NCI-H524 treated with DMSO at 0.1 percent for 48 hours (cell line): ENCODE measurements around the gene STRA8.
A peak's percentile ranks its signal among the peaks of the same experiment; 100 is the strongest.

Source experiments
- DNase-seq: peaks from one replicate; lab custom pipeline; 2025; lab: John Stamatoyannopoulos, UW

STRA8 gene

GRCh38 chr7:135269921-135270320 is 36.3 kb downstream of the STRA8 start:
- DNase-seq, result no peak

- no peak for DNase-seq
Observed at GRCh38 chr7:135270577-135271254, 37.1 kb downstream of the STRA8 start.

GRCh38 chr7:135271255-135271615 is 37.6 kb downstream of the STRA8 start:
- DNase-seq, result no peak

- DNase-seq, result no peak
Observed at GRCh38 chr7:135272303-135272702, 38.7 kb downstream of the STRA8 start.

- no peak for DNase-seq
Observed at GRCh38 chr7:135273581-135273980, 39.9 kb downstream of the STRA8 start.

GRCh38 chr7:135274495-135275268 is 41.0 kb downstream of the STRA8 start:
- peak; percentile 28 for DNase-seq

- no peak for DNase-seq
Observed at GRCh38 chr7:135275971-135276580, 42.4 kb downstream of the STRA8 start.

- no peak for DNase-seq
Observed at GRCh38 chr7:135277161-135277560, 43.5 kb downstream of the STRA8 start.

- DNase-seq, result peak; percentile 19
Observed at GRCh38 chr7:135281363-135281949, 47.8 kb downstream of the STRA8 start.

- DNase-seq, result no peak
Observed at GRCh38 chr7:135282561-135283254, 49.1 kb downstream of the STRA8 start.

- peak; percentile 86 for DNase-seq
Observed at GRCh38 chr7:135283959-135284638, 50.5 kb downstream of the STRA8 start.

GRCh38 chr7:135285547-135286233 is 52.1 kb downstream of the STRA8 start:
- DNase-seq, result no peak

- no peak for DNase-seq
Observed at GRCh38 chr7:135286876-135287275, 53.2 kb downstream of the STRA8 start.

GRCh38 chr7:135290594-135290993 is 57.0 kb downstream of the STRA8 start:
- DNase-seq, result no peak

GRCh38 chr7:135291809-135292253 is 58.2 kb downstream of the STRA8 start:
- DNase-seq, result no peak

GRCh38 chr7:135299235-135299634 is 65.6 kb downstream of the STRA8 start:
- DNase-seq, result no peak

GRCh38 chr7:135300913-135301765 is 67.5 kb downstream of the STRA8 start:
- DNase-seq, result no peak
